ENCODE results near the gene BTBD2. TPM values are rescaled to one million over a fixed set of nuclear protein-coding genes. Genes with fewer than 3 reads are reported as not detected.

BTBD2 gene
- polyA plus RNA-seq, 3 donors = 32.5 to 57.5 (median 47.4) TPM

- no peak overlapping the region for H3K27ac ChIP-seq (ENCODE audit: low read depth, low read length)
- 31 to 38% (median 36%) methylated on average over 17 to 18 of the region's 18 CpGs for WGBS, 3 donors
These were observed 36.5 kb upstream of the BTBD2 start for GRCh38 chr19:2051773-2052704.

GRCh38 chr19:2050991-2051772 is 35.7 kb upstream of the BTBD2 start, which contains the start of gene MKNK2:
MKNK2 (minus strand) TSS chr19:2051244; CDS start chr19:2050851, 393 bp downstream.
- WGBS, 3 donors = 2 to 4% (median 3%) methylated on average over 41 to 93 of the region's 93 CpGs
- peak within 1 kb of the TSS; percentile 53 for H3K27ac ChIP-seq (ENCODE audit: low read depth, low read length)

- H3K27ac ChIP-seq (ENCODE audit: low read depth, low read length) = peak overlapping the region; percentile 53
- WGBS, 3 donors = 1% methylated on average over 33 to 49 of the region's 49 CpGs
These were observed 35.0 kb upstream of the BTBD2 start for GRCh38 chr19:2050349-2050990.

- WGBS, 3 donors = 0 to 1% (median 0%) methylated on average over 16 of the region's 16 CpGs
- H3K27ac ChIP-seq (ENCODE audit: low read depth, low read length) = peak overlapping the region; percentile 53
These were observed 34.3 kb upstream of the BTBD2 start for GRCh38 chr19:2049741-2050348.

- 27 to 57% (median 47%) methylated on average over 27 of the region's 27 CpGs for WGBS, 3 donors
- H3K27ac ChIP-seq (ENCODE audit: low read depth, low read length) = no peak overlapping the region
These were observed 33.6 kb upstream of the BTBD2 start for GRCh38 chr19:2048959-2049740.

GRCh38 chr19:2048104-2048958 is 32.8 kb upstream of the BTBD2 start:
- 42 to 73% (median 69%) methylated on average over 16 to 17 of the region's 17 CpGs for WGBS, 3 donors
- H3K27ac ChIP-seq (ENCODE audit: low read depth, low read length) = no peak overlapping the region

GRCh38 chr19:2047449-2048103 is 32.1 kb upstream of the BTBD2 start:
- H3K27ac ChIP-seq (ENCODE audit: low read depth, low read length) = no peak overlapping the region
- 42 to 74% (median 73%) methylated on average over 20 to 22 of the region's 22 CpGs for WGBS, 3 donors

GRCh38 chr19:2047076-2047448 is 31.5 kb upstream of the BTBD2 start:
- H3K27ac ChIP-seq (ENCODE audit: low read depth, low read length) = no peak overlapping the region
- 48 to 83% (median 81%) methylated on average over 6 of the region's 6 CpGs for WGBS, 3 donors

GRCh38 chr19:2046046-2046907 is 30.8 kb upstream of the BTBD2 start:
- WGBS, 3 donors = 81 to 92% (median 89%) methylated on average over 50 of the region's 50 CpGs
- no peak overlapping the region for H3K27ac ChIP-seq (ENCODE audit: low read depth, low read length)

GRCh38 chr19:2045501-2046045 is 30.1 kb upstream of the BTBD2 start:
- H3K27ac ChIP-seq (ENCODE audit: low read depth, low read length) = no peak overlapping the region

GRCh38 chr19:2044709-2045500 is 29.4 kb upstream of the BTBD2 start:
- 73 to 87% (median 75%) methylated on average over 18 of the region's 18 CpGs for WGBS, 3 donors
- no peak overlapping the region for H3K27ac ChIP-seq (ENCODE audit: low read depth, low read length)

More at GRCh38 chr19:2045501-2046045, 30.1 kb upstream of the BTBD2 start:
- 40 to 64% (median 54%) methylated on average over 14 of the region's 14 CpGs for WGBS, 3 donors

- 74 to 88% (median 75%) methylated on average over 9 to 11 of the region's 11 CpGs for WGBS, 3 donors
- H3K27ac ChIP-seq (ENCODE audit: low read depth, low read length) = no peak overlapping the region
These were observed 28.6 kb upstream of the BTBD2 start for GRCh38 chr19:2043961-2044708.

GRCh38 chr19:2043251-2043641 is 27.7 kb upstream of the BTBD2 start:
- no peak overlapping the region for H3K27ac ChIP-seq (ENCODE audit: low read depth, low read length)
- 51 to 77% (median 74%) methylated on average over 9 of the region's 9 CpGs for WGBS, 3 donors
